GM18861 (cell line): ENCODE results near the gene CEMP1.

Source experiments
- ATAC-seq: cut with Tn5 transposase; IDR thresholded peaks from one replicate; pipeline ENCODE4 v1.9.1; 2021; ENCODE audit not compliant: unreplicated experiment

CEMP1 gene

DNA sequence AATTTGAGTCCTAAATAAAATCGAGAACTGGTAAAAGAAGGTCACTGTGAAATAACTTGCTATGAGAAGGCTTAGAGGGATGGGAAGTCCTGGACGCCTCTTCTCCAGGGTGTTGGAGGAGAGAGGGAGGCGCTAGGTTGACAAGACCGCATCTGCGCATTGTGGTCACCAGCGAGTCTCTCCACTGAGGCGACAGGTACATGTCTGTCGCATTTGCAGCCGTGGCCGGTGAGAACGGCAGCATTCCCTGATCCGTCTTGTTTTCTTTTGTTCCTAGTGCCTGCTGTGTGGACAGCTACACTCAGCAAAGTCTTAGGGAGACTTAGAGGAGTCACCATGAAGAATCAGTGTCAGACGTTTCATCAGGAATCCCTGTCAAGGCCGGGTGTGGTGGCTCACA, 25.5 kb downstream of the CEMP1 start:
- ATAC-seq: no peak

DNA sequence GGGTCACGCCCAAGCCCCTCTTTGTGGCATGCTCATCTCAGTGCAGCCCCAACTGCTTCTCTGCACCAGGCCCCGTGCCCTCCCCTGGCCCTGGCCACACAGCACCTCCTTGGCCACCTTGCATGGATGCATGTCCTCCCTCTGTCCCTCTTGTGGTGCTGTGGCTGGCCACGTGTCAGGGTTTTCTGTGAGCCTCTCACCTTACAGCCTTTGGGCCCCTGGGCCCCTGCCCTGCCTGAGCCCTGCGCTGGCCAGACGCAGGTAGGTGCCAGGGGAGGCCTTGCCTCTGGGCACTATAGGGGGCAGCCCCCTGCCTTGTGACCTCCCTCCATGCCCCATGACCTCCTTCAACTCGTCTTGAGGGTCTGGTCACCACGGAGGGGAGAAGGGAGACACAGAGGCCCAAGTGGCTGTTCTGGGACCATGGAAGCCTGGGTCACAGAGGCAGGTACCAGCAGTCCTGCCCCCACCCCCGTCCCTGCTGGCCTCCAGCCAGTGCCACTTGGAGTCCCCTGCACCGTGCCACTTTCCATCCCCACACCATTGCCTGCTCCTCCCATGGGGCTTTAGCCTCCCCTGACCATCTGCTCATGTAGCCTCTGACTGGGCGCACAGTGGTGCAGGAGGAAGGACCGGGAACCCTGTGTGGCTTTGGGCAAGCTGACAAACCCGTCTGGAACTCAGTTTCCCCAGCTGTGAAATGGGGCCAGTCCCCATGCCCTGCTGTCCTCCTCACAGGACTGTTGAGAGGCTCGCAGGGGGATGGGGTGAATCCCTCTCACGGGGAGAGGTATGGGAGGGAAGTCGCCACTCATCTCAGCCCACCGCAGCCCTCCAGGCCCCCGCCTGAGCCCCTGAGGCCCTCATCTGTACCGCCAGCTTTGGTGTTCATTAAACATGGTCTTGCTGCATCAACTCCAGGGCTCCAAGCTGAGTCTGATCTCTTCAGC, 29.0 kb downstream of the CEMP1 start:
- ATAC-seq: no peak

DNA sequence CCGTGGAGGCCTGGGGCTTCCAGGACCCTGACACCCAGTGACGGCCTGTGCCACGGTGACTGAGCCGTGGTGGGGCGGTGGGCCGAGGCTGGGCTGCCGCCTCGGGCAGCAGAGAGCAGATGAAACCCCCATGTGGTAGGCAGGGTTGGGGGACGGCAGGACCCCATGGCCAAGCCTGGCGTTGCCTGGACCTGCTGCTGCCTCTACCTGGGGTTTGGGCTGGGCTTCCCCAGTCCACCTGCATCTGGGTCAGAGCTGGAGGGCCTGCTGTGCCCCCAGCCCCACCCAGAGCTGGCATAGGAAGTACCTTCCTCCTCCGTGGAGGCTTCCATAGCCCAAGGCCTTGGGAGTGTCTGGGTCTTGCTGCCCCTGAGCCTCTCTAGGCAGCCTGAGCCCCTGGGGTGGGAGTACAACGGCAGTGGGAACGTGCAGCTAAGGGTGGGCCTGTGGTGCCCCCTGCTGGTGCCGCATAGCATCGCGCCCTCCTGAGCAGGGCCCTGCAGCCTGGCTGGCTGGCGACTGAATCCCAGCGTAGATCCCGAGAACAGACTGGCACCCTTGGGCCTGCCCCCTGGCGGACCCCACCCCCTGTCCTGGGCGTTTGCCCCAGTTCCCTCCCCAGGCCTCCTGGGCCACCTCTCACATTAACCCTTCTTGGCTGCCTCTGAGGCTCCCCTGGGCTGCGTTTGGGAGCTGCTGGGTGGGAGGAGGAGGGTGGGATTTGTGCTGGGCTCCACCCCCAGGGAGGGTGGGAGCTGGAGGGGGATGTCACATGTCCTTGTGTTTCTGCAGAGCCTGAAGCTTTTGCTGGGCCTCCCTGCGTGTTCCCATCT, 30.1 kb downstream of the CEMP1 start:
- ATAC-seq: no peak

DNA sequence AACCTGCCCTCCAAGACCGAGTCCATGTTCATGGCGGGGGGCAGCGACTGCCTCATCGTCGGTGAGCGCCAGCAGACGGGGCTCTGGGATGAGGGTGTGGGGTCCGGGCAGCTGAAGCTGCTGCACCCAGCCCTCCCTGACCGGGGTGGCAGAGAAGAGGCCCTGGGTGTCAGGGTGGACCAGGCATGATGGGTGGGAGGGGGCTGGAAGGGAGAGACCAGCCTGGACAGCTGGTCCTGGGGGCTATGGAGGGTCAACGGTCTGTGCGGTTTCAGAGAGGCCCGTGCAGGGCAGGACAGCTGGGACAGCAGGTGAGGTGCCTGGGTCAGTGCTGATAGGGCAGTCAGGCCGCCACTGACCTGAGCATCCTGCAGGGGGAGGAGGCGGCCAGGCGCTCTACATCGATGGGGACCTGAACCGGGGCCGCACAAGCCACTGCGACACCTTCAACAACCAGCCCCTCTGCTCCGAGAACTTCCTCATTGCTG, 30.7 kb downstream of the CEMP1 start:
- no peak for ATAC-seq

DNA sequence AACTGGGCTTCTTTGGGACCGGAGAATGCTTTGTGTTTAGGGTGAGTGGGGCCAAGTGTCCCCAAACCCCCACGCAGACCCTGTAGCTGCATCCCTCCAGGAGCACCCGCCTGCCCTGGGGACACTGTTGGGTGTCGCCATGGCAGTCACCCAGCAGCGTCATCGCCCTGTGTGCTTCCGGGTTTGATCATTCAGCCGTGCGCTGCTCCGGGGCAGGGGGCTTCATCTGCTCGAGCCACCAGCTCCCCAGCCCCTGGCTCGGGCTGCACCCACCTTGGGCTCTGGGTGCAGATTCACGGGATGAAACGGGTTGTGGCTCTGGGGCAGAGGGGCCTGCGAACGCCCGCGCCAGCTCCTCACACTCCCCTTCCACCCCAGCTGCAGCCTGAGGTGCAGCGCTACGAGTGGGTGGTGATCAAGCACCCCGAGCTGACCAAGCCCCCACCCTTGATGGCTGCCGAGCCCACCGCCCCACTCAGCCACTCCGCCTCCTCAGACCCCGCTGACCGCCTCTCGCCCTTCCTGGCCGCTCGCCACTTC, 31.2 kb downstream of the CEMP1 start:
- ATAC-seq: no peak

DNA sequence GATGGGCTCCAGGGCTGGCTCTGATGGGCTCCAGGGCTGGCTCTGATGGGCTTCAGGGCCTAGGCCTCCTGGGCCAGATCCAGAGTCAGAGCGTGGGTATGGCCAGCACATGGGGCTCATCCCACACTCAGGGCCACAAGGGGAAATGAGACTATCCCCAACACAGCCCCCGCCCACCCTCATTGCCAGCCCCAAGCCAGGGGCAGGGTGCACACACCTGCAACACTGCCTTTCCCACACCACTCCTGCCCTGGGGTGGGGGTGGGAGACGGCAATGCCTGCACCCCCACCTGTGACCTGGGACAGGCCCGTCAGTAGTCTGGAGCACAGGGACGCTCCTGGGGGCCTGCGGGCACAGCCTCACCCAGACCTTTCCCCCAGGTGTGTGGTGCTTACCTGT, 31.8 kb downstream of the CEMP1 start:
- ATAC-seq: no peak

DNA sequence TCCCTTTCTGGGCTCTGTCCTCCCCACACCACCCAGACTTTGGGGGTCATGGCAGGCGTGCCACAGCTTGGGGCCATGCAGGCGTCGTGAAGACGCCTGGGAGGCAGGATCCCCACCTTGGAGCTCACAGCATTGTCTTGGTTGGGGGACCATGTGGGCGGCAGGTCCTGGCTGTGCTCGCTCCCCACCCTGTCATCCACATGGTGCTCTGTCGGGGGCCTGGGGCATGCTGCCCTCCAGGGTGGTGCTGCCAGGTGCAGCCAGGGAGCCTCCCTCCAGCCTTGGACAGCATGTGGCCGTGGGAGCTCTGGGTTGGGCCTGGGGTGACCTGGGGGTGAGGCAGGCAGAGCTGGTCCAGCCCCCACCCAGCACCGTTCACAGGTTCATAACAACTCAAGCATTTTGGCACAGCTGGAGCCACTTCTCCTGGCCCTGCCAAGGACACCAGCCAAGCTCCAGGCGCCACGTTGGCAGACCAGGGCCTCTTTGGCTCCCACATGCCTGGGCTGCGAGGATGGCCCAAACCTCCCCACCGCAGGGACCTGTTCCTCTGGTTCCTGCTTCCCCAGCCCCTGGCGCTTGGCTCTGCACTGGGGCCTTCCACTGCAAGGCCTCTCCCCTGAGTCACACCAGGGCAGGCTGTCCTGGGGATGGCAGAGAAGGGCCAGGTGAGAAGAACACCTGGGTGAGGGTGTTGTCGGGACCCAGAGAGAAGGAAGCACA, 32.5 kb downstream of the CEMP1 start:
- ATAC-seq: no peak

DNA sequence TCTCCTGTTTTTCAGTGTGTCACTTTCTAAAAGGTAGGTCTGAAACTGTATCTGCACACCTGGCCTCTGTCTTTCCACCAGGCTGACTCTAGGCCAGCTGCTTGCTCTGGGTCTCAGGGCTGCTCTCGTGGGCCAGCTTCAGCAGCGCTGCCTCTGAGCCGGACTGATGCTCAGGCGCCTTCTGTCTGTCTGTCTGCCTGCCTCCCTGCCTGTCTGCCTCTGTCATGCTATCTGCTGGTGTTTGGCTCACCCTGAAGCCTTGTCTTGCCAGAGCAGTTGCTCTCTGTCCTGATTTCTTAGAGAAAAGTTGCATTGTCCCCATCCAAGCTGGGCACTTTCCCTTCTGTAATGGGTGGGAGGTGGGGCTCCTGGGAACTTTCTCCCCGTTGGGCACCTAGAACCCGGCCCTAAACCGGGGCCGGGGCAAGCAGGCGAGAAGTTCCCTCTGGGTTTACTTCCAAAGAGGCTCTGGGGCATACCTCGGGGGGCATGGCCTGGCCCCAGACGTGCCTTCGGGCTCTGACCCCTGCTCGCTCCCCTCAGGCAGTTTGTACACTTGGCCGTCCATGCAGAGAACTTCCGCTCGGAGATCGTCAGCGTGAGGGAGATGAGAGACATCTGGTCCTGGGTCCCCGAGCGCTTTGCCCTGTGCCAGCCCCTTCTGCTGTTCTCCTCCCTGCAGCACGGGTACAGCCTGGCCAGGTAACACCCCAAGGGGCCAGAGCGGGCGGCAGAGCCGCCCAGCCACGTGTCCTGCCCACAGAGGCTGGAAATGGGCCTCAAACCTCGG, 33.3 kb downstream of the CEMP1 start:
- ATAC-seq: no peak

DNA sequence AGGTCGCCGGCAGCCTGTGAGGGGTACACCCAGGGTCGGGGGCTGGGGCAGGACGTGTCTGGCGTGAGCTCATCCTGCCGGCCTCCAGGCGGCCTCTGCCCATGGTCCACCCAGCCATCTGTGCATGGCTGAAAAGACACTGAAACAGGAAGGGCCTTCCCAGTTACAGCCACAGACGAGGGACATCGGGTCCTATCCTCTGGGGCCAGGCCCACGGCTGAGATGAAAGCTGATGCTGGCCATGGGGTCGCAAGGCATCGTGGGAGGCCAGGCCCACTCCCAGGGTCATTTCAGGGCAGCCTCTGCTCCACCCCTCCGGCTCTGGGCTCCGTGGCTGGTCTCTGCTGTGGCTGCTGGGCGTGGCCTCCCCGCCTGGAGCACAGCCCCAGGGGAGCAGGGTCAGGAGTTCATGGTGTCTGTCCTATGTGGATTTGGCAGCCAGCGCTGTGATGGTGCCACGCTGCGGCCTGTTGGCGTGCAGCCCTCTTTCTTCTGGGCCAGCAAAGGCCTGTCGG, 34.0 kb downstream of the CEMP1 start:
- no peak for ATAC-seq

DNA sequence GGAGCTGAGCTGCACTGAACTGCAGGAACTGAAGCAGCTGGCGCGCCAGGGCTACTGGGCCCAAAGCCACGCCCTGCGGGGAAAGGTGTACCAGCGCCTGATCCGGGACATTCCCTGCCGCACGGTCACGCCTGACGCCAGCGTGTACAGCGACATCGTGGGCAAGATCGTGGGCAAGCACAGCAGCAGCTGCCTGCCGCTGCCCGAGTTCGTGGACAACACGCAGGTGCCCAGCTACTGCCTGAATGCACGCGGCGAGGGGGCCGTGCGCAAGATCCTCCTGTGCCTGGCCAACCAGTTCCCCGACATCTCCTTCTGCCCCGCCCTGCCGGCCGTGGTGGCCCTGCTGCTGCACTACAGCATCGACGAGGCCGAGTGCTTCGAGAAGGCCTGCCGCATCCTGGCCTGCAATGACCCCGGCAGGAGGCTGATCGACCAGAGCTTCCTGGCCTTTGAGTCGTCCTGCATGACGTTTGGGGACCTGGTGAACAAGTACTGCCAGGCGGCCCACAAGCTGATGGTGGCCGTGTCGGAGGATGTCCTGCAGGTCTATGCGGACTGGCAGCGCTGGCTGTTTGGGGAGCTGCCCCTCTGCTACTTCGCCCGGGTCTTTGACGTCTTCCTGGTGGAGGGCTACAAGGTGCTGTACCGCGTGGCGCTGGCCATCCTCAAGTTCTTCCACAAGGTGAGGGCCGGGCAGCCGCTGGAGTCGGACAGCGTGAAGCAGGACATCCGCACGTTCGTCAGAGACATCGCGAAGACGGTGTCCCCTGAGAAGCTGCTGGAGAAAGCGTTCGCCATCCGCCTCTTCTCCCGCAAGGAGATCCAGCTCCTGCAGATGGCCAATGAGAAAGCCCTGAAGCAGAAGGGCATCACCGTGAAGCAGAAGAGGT, 34.7 kb downstream of the CEMP1 start:
- ATAC-seq: no peak

DNA sequence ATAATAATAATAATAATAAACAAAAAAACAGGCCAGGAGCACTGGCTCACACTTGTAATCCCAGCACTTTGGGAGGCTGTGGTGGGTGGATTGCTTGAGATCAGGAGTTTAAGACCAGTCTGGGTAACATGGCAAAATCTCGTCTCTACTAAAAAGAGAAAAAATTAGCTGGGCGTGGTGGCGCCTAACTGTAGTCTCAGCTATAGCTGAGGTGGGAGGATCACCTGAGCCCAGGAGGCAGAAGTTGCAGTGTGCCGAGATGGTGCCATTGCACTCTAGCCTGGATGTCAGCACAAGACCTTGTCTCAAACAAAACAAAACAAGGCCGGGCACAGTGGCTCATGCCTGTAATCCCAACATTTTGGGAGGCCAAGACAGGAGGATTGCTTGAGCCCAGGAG, 36.2 kb downstream of the CEMP1 start:
- no peak for ATAC-seq

DNA sequence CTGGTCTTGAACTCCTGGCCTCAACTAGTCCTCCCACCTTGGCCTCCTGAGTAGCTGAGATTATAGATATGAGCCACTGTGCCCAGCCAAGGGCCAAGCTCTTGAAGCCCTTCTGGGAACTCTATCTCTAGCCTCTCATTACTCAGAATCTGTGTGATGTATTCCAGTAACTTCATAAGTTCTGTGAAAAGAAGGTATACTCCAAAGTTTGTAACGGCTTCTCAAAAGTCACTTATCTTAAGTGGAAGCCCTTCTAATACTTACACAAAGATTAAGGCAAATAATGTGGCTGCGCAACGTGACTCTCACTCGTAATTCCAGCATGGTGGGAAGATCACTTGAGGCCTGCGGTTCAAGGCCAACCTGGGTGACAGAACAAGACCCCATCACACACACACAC, 36.6 kb downstream of the CEMP1 start:
- ATAC-seq: no peak

DNA sequence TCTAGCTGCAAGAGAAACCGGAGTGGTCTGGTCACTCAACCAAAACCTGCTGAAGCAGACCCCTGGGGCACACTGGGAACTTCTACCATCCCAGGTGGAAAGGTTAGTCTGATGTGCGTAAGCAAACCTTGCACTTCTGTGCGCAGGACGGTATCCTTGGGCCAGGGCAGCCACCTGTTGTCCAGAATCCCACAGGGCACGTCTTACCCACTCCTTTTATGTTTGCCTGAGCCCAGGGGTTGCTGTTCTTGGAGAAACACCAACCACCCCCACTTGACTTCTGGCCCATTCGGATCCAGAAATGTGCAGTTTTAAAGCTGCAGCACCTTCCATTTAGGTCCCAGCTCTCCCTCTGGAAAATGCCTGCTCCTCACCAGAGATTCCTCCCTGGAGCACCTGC, 37.6 kb downstream of the CEMP1 start:
- ATAC-seq: no peak

DNA sequence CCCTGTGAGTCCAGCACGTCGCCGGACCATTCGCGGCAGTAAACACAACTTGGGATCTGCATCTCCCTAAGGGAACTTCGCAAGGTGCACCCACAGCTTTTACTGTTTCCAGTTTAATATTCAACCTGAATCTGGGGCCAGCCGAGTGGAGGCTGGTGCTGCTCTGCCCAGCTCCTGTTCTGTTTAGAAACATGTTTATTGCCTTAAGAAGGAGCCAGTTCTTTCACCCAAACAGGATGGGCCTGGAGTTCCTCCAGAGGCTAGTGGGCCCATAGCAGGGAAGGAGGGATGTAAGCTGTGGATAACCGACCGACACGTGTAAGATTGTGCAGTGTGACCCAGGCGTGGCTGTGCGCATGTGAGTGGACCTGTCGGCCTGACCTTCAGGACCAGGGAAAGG, 38.9 kb downstream of the CEMP1 start:
- ATAC-seq: no peak

DNA sequence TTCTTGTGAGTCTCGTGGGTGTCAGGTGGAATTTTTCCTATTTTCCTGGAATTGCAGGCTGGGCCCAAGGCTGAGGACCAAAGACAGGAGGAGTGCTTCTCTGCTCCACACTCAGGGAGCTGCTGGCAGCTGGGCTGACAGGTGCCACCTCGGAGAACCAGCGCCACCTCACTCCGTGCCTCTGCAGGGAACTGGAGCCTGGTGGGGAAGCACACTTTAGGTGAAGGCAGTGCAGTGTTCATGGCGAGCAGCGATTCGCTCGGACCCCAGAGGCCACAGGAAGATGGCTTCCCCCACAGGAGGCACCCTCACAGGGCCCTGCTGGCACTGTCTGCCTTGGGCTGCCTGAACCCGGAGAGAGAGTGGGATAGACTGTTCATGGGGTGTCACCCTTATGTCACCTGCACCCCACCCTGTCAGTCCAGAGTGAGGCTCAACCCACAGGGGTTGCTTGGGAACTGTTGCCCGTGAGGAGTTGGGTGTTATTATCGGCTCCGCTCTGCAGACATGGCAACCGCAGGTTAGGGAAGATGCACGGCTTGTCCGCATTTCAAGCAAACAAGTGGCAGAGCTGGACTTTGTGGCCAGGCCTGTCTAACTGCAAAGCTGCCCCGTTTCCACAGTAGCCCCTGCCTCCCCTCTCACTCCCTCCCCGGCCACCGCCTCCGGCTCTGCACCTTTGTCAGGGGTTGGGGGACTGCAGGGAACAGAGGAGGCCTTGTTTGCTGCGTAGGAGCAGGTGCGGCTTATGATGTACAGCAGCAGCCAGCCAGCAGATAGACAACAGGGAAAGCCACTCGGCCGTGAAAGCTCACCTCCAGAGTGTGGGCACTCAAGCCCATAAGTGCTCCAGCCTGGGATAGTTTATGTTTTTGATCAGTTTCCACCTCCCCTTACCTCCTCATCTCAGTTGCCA, 40.8 kb downstream of the CEMP1 start:
- no peak for ATAC-seq

DNA sequence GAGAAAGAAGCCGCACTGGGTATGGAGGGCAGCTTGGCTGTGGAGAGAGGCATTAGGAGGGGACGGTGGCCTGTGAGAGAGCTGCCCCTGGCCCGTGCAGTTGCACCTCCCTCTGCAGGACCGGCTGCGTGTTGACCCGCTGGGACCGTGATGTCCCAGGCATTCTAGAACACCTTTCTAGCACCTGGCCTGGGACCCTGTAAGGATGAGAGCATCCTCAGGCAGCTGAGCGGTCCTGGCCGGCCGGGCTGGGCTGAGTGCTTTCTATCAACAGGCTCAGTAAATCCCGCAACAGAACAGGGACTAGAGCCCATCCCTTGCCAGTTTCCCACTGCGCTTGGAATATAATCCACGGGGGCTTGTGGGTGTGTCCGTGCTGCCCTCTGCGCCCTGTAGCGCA, 41.6 kb downstream of the CEMP1 start:
- ATAC-seq: no peak

DNA sequence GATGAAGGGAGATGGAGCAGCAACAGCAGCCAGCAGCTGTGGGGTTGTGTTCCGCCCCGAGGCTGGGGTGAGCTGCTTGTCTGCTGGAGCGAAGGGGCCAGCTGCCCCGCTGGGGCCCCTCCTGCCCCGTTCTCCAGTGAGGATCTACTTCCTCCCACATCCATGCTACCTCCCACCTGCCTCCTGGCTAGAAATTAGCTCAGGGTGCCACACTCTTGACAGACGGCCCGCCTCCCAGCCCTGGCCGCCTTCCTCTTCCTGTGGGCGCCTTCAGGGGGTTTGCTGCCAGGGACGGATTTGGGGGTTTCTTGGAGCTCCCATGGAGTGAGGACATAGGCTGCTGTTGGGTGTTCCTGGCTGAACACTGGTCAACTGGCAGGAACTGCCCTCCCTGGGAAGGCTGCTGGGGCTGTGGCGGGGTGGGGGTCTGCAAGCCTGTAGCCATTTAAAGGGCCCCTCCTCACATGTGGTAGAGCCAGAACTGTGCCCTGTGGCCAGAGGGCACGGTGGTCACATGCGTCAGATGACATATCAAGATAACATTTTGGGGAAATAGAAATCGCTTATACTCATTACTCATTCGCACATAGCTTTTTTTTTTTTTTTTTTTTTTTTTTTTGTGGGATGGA, 43.2 kb downstream of the CEMP1 start:
- ATAC-seq: no peak

DNA sequence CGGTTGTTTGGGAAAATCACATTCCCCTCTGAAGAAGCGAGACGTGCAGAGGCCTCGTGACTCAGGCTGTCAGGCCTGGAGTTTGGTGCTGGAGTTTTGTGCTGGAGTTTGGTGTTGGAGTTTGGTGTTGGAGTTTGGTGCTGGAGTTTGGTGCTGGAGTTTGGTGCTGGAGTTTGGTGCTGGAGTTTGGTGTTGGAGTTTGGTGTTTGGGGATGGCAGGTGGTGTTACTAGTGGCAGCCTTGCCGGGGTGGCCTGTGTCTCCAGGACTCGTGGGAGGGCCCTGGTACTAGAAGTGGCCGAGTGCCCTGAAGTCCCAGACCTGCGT, 43.7 kb downstream of the CEMP1 start:
- ATAC-seq: no peak
